B cell (primary cell): Measurements from ENCODE around the gene KIN. TPM values are rescaled to one million over a fixed set of nuclear protein-coding genes. Genes with fewer than 3 reads are reported as not detected.

Experiments used
- ATAC-seq: fragments of 200-7000 bp; cut with Tn5 transposase; one replicate; pipeline ENCODE4 v1.10.0; 2021; ENCODE audit warnings: low read depth, mild to moderate bottlenecking, moderate number of reproducible peaks, moderate library complexity
- CTCF ChIA-PET: fragments of 350-600 bp; sonication (Branson Sonifier 250); formaldehyde crosslinking; loops from one replicate; lab custom pipeline; 2021; ENCODE audit warnings: antibody characterized with exemption, inconsistent platforms; lab: Charles Lee
- POLR2A ChIA-PET: fragments of 350-600 bp; sonication (Branson Sonifier 250); formaldehyde crosslinking; loops from one replicate; lab custom pipeline; 2021; ENCODE audit warnings: antibody characterized with exemption; lab: Charles Lee
- DNase-seq: peaks from one replicate; pipeline ENCODE4 v3.0.0; 2013
- H2AFZ ChIP-seq: 2 replicates; pipeline ENCODE4 v1.6.1; 2012; ENCODE audit warnings: mild to moderate bottlenecking, low read depth, low read length; ENCODE audit not compliant: insufficient read depth, poor library complexity, severe bottlenecking
- H3K27ac ChIP-seq, 2 donors: 1 replicate in 1 of 2; 2 replicates in 1 of 2; pipeline ENCODE4 v1.5.1; 2012 to 2013; ENCODE audit warnings: low read length in 2 of 2, mild to moderate bottlenecking in 2 of 2, moderate library complexity in 1 of 2
- H3K27me3 ChIP-seq, 4 experiments: fragments of 200-600 bp in 1 of 4; sonication (generic) in 1 of 4; replicated peaks in 1 of 4; 1 replicate in 2 of 4; 2 replicates in 2 of 4; pipeline versions ENCODE4 v1.6.1 to v1.7.0; 2013 to 2016; ENCODE audit warnings: low read length in 3 of 4, mild to moderate bottlenecking in 2 of 4, mixed read lengths in 1 of 4, moderate library complexity in 1 of 4; ENCODE audit not compliant: insufficient read depth in 4 of 4, control insufficient read depth in 3 of 4; ENCODE audit errors: control extremely low read depth in 1 of 4
- H3K36me3 ChIP-seq, 2 experiments: replicated peaks in 1 of 2; 1 replicate in 1 of 2; 2 replicates in 1 of 2; pipeline versions ENCODE4 v1.6.1 to v1.7.1; 2013; ENCODE audit warnings: low read length in 1 of 2; ENCODE audit not compliant: insufficient read depth in 2 of 2, control insufficient read depth in 1 of 2; ENCODE audit errors: control extremely low read depth in 1 of 2, extremely low read depth in 1 of 2
- H3K4me1 ChIP-seq, 2 donors: fragments of 200-600 bp in 1 of 2; sonication (generic) in 1 of 2; 1 replicate in 1 of 2; 2 replicates in 1 of 2; pipeline versions ENCODE4 v1.5.1 to v1.6.1; 2013 to 2017; ENCODE audit warnings: low read length in 2 of 2; ENCODE audit not compliant: control insufficient read depth in 2 of 2, insufficient read depth in 2 of 2
- H3K4me2 ChIP-seq: replicated peaks from 2 replicates; pipeline ENCODE3; 2012; ENCODE audit warnings: mild to moderate bottlenecking, low read depth, low read length; ENCODE audit not compliant: poor library complexity, severe bottlenecking
- H3K4me3 ChIP-seq, 5 experiments: fragments of 200-600 bp in 1 of 5; sonication (generic) in 1 of 5; 1 replicate in 3 of 5; 2 replicates in 2 of 5; pipeline versions ENCODE4 v1.5.1 to v1.7.0; 2011 to 2016; ENCODE audit warnings: low read length in 4 of 5, mild to moderate bottlenecking in 4 of 5, low read depth in 2 of 5, control low read depth in 1 of 5, moderate library complexity in 1 of 5; ENCODE audit not compliant: insufficient read depth in 1 of 5; ENCODE audit errors: control extremely low read depth in 1 of 5, extremely low read depth in 1 of 5
- H3K79me2 ChIP-seq: fragments of 200-600 bp; sonication (generic); one replicate; pipeline ENCODE4 v1.6.0; 2016; ENCODE audit warnings: low read length; ENCODE audit not compliant: control insufficient read depth, insufficient read depth
- H3K9ac ChIP-seq: fragments of 200-600 bp; sonication (generic); 2 replicates; pipeline ENCODE4 v1.6.1; 2017; ENCODE audit warnings: mild to moderate bottlenecking, low read length, moderate library complexity
- H3K9me3 ChIP-seq, 3 donors: one replicate each; pipeline versions ENCODE4 v1.6.1 to v1.7.1; 2013; ENCODE audit warnings: low read length in 2 of 3; ENCODE audit not compliant: control insufficient read depth in 2 of 3, insufficient read depth in 1 of 3; ENCODE audit errors: control extremely low read depth in 1 of 3
- H4K20me1 ChIP-seq: 2 replicates; pipeline ENCODE4 v1.6.0; 2012; ENCODE audit warnings: mild to moderate bottlenecking, low read length; ENCODE audit not compliant: insufficient read depth, control insufficient read depth, poor library complexity, severe bottlenecking
- H3K27ac Mint-ChIP-seq: one replicate; pipeline ENCODE4 v1.8.0; 2021; ENCODE audit warnings: mixed read lengths
- H3K27me3 Mint-ChIP-seq: one replicate; pipeline ENCODE4 v1.8.0; 2021; ENCODE audit warnings: mixed read lengths
- H3K4me1 Mint-ChIP-seq: one replicate; pipeline ENCODE4 v1.8.0; 2021; ENCODE audit warnings: mixed read lengths
- H3K4me3 Mint-ChIP-seq: one replicate; pipeline ENCODE4 v1.8.0; 2021; ENCODE audit warnings: mixed read lengths
- H3K9me3 Mint-ChIP-seq: one replicate; pipeline ENCODE4 v1.8.0; 2022; ENCODE audit warnings: mixed read lengths; ENCODE audit not compliant: insufficient read depth
- EZH2 ChIP-seq: IDR thresholded peaks from 2 replicates; pipeline ENCODE4 v1.6.1; 2012; ENCODE audit warnings: borderline replicate concordance, low read depth, mild to moderate bottlenecking, moderate library complexity, low read length; ENCODE audit not compliant: insufficient read depth, poor library complexity, severe bottlenecking
- WGBS: methylation state at CpG from one replicate; pipeline ENCODE4 v1.1.5; 2013; ENCODE audit warnings: missing lambda C conversion rate; ENCODE audit not compliant: insufficient coverage; 5-methylcytosine and 5-hydroxymethylcytosine counted together
- intact Hi-C: fragments of 100-400 bp; cut with micrococcal nuclease; formaldehyde crosslinking; loops from one replicate; pipeline ENCODE4 v1.10.0; 2022
- polyA plus RNA-seq: library from polyadenylated mRNA; depleted of rRNA; stranded (reverse); fragments of >200 nt; gene quantifications from 2 replicates; pipeline ENCODE4 v1.2.3, GENCODE V29; 2012
- total RNA-seq, 2 donors: library from RNA; stranded (reverse); fragments of 120-200 nt in 1 of 2; gene quantifications; 1 replicate in 1 of 2; 2 replicates in 1 of 2; pipeline versions ENCODE4 v1.2.3 to v1.2.4, GENCODE V29; 2013 to 2022
- TF ChIP-seq, protein P1 (sequence below): fragments of 200-600 bp; IDR thresholded peaks from one replicate; pipeline ENCODE4 v1.8.0; 2022; ENCODE audit warnings: antibody characterized with exemption, mild to moderate bottlenecking

Gene KIN
- total and polyA plus RNA-seq, 2 donors (not counting 1 experiment from before 2014, with no cell fraction given) = 3.4 to 16.5 TPM

GRCh38 chr10:7834262-7834661 is 46.5 kb upstream of the KIN start:
- Histone ChIP-seq H4K20me1 (peaks cover 25% of the 10 kb centered on the region), H3K9ac (no peak overlapping the region), H3K36me3 (peaks cover 0 to 8% of the 10 kb centered on the region in 2 experiments), H3K9me3 (no peaks in the 10 kb centered on the region), H3K79me2 (peaks cover 84% of the 10 kb centered on the region), H3K27me3 (no peaks in the 10 kb centered on the region), H3K4me1 (no peaks in the 10 kb centered on the region), H3K4me3 (no peak overlapping the region), H3K27ac (no peak overlapping the region), H2AFZ (no peak overlapping the region), H3K4me2 (no peak overlapping the region)
- H3K27ac Mint-ChIP-seq = no peak overlapping the region
- H3K4me3 Mint-ChIP-seq = no peak overlapping the region
- no peaks in the 10 kb centered on the region for H3K27me3 Mint-ChIP-seq
- intact Hi-C loops = no loop called here
- POLR2A ChIA-PET = no interaction called here
- H3K4me1 Mint-ChIP-seq = peaks cover 11% of the 10 kb centered on the region
- CTCF ChIA-PET = no interaction called here
- no peak for TF ChIP-seq EZH2
- TF ChIP-seq, protein P1, sequence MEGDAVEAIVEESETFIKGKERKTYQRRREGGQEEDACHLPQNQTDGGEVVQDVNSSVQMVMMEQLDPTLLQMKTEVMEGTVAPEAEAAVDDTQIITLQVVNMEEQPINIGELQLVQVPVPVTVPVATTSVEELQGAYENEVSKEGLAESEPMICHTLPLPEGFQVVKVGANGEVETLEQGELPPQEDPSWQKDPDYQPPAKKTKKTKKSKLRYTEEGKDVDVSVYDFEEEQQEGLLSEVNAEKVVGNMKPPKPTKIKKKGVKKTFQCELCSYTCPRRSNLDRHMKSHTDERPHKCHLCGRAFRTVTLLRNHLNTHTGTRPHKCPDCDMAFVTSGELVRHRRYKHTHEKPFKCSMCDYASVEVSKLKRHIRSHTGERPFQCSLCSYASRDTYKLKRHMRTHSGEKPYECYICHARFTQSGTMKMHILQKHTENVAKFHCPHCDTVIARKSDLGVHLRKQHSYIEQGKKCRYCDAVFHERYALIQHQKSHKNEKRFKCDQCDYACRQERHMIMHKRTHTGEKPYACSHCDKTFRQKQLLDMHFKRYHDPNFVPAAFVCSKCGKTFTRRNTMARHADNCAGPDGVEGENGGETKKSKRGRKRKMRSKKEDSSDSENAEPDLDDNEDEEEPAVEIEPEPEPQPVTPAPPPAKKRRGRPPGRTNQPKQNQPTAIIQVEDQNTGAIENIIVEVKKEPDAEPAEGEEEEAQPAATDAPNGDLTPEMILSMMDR = no peak
- no CpG with 5 or more reads among the region's 3 CpGs for WGBS
- no peak for ATAC-seq
- no peaks in the 10 kb centered on the region for H3K9me3 Mint-ChIP-seq
- no peak for DNase-seq

GRCh38 chr10:7833210-7833609 is 45.4 kb upstream of the KIN start:
- no peak overlapping the region for H3K27ac Mint-ChIP-seq
- H3K27ac ChIP-seq = no peak overlapping the region
- CTCF ChIA-PET = no interaction called here
- no peaks in the 10 kb centered on the region for H3K4me1 ChIP-seq
- H3K27me3 ChIP-seq = no peaks in the 10 kb centered on the region
- H2AFZ ChIP-seq = no peak overlapping the region
- ATAC-seq (no peak), DNase-seq (no peak)
- H3K9me3 Mint-ChIP-seq = no peaks in the 10 kb centered on the region
- intact Hi-C loops = no loop called here
- peaks cover 0 to 11% of the 10 kb centered on the region in 2 experiments for H3K36me3 ChIP-seq
- no peak overlapping the region for H3K4me2 ChIP-seq
- no peak overlapping the region for H3K9ac ChIP-seq
- H3K9me3 ChIP-seq = no peaks in the 10 kb centered on the region
- H4K20me1 ChIP-seq = peaks cover 25% of the 10 kb centered on the region
- no peaks in the 10 kb centered on the region for H3K27me3 Mint-ChIP-seq
- POLR2A ChIA-PET = no interaction called here
- H3K4me3 ChIP-seq = no peak overlapping the region
- H3K4me1 Mint-ChIP-seq = peaks cover 15% of the 10 kb centered on the region
- H3K4me3 Mint-ChIP-seq = no peak overlapping the region
- H3K79me2 ChIP-seq = peaks cover 85% of the 10 kb centered on the region
- TF ChIP-seq EZH2 = no peak
- TF ChIP-seq, protein P1 = no peak
